ENCODE data around the gene CPNE9. TPM values are rescaled to one million over a fixed set of nuclear protein-coding genes. Genes with fewer than 3 reads are reported as not detected.

Gene CPNE9
- total and polyA plus RNA-seq, 2 experiments from 2014 or later: 7.0 to 8.8 TPM

DNA sequence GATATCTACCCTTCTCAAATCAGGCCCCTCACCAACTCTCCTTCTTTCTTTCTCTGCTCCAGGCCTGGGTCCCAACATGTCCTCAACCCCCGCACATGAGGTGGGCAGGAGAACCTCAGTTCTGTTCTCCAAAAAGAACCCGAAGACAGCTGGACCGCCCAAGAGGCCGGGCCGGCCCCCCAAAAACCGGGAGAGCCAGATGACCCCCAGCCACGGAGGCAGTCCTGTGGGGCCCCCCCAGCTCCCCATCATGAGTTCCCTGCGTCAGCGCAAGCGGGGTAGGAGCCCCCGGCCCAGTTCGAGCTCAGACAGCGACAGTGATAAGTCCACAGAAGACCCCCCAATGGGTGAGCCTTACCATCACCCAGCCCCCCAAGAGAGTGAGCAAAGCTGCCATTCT is 40.5 kb downstream of the CPNE9 start:
- no peaks in the 10 kb centered on the region for H3K4me1 Mint-ChIP-seq
- H3K36me3 ChIP-seq (ENCODE audit: insufficient read depth): peaks cover 44% of the 10 kb centered on the region

More for the DNA sequence above, 40.5 kb downstream of the CPNE9 start:
- Histone ChIP-seq H4K20me1 (replicated peaks; ENCODE audit: insufficient read depth) (peaks cover 9% of the 10 kb centered on the region), H3K27ac (ENCODE audit: low read depth) (no peak overlapping the region), H3K4me3 (no peak overlapping the region), H3K79me2 (replicated peaks; ENCODE audit: insufficient read depth) (no peaks in the 10 kb centered on the region), H3K4me2 (no peak overlapping the region), H3F3A (replicated peaks; ENCODE audit: low read depth) (peaks cover 14% of the 10 kb centered on the region), H3K27me3 (ENCODE audit: insufficient read depth) (no peaks in the 10 kb centered on the region), H3K9me2 (ENCODE audit: insufficient read depth) (no peaks in the 10 kb centered on the region; the same call in 1 of the 2 replicates), H3K4me1 (ENCODE audit: insufficient read depth) (no peaks in the 10 kb centered on the region), H2AFZ (no peak overlapping the region)
- Mint-ChIP-seq H3K27ac (no peak overlapping the region), H3K4me3 (no peak overlapping the region), H3K27me3 (ENCODE audit: insufficient read depth, low read depth, poor library complexity) (peaks cover 11% of the 10 kb centered on the region), H3K9me3 (no peaks in the 10 kb centered on the region), H3K36me3 (ENCODE audit: low read depth) (peaks cover 95% of the 10 kb centered on the region)
- DNase-seq (ENCODE audit: low spot score) (no peak), ATAC-seq (no peak)
- TF ChIP-seq, protein P1, sequence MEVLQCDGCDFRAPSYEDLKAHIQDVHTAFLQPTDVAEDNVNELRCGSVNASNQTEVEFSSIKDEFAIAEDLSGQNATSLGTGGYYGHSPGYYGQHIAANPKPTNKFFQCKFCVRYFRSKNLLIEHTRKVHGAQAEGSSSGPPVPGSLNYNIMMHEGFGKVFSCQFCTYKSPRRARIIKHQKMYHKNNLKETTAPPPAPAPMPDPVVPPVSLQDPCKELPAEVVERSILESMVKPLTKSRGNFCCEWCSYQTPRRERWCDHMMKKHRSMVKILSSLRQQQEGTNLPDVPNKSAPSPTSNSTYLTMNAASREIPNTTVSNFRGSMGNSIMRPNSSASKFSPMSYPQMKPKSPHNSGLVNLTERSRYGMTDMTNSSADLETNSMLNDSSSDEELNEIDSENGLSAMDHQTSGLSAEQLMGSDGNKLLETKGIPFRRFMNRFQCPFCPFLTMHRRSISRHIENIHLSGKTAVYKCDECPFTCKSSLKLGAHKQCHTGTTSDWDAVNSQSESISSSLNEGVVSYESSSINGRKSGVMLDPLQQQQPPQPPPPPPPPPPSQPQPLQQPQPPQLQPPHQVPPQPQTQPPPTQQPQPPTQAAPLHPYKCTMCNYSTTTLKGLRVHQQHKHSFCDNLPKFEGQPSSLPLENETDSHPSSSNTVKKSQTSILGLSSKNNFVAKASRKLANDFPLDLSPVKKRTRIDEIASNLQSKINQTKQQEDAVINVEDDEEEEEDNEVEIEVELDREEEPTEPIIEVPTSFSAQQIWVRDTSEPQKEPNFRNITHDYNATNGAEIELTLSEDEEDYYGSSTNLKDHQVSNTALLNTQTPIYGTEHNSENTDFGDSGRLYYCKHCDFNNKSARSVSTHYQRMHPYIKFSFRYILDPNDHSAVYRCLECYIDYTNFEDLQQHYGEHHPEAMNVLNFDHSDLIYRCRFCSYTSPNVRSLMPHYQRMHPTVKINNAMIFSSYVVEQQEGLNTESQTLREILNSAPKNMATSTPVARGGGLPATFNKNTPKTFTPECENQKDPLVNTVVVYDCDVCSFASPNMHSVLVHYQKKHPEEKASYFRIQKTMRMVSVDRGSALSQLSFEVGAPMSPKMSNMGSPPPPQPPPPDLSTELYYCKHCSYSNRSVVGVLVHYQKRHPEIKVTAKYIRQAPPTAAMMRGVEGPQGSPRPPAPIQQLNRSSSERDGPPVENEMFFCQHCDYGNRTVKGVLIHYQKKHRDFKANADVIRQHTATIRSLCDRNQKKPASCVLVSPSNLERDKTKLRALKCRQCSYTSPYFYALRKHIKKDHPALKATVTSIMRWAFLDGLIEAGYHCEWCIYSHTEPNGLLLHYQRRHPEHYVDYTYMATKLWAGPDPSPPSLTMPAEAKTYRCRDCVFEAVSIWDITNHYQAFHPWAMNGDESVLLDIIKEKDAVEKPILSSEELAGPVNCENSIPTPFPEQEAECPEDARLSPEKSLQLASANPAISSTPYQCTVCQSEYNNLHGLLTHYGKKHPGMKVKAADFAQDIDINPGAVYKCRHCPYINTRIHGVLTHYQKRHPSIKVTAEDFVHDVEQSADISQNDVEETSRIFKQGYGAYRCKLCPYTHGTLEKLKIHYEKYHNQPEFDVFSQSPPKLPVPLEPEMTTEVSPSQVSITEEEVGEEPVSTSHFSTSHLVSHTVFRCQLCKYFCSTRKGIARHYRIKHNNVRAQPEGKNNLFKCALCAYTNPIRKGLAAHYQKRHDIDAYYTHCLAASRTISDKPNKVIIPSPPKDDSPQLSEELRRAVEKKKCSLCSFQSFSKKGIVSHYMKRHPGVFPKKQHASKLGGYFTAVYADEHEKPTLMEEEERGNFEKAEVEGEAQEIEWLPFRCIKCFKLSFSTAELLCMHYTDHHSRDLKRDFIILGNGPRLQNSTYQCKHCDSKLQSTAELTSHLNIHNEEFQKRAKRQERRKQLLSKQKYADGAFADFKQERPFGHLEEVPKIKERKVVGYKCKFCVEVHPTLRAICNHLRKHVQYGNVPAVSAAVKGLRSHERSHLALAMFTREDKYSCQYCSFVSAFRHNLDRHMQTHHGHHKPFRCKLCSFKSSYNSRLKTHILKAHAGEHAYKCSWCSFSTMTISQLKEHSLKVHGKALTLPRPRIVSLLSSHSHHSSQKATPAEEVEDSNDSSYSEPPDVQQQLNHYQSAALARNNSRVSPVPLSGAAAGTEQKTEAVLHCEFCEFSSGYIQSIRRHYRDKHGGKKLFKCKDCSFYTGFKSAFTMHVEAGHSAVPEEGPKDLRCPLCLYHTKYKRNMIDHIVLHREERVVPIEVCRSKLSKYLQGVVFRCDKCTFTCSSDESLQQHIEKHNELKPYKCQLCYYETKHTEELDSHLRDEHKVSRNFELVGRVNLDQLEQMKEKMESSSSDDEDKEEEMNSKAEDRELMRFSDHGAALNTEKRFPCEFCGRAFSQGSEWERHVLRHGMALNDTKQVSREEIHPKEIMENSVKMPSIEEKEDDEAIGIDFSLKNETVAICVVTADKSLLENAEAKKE (CRISPR knock-in tag; IDR thresholded peaks at IDR 0.05): no peak
- TF ChIP-seq CTCF (conservative IDR thresholded peaks at IDR 0.05; ENCODE audit: low read depth in 2 of 2): no peak
- TF ChIP-seq EZH2 (IDR thresholded peaks at IDR 0.05; ENCODE audit: low read depth, unreplicated experiment): no peak
- TF ChIP-seq ZNF331 (CRISPR knock-in tag; IDR thresholded peaks at IDR 0.05; ENCODE audit: low read depth): no peak
- no peak for TF ChIP-seq STAT1 (IDR thresholded peaks at IDR 0.05; ENCODE audit: unreplicated experiment)
- TF ChIP-seq NANOG (IDR thresholded peaks at IDR 0.05; ENCODE audit: borderline replicate concordance): no peak
- TF ChIP-seq JUNB (IDR thresholded peaks at IDR 0.05; ENCODE audit: unreplicated experiment): no peak
- TF ChIP-seq CREB1 (CRISPR knock-in tag; IDR thresholded peaks at IDR 0.05; ENCODE audit: low read depth): no peak
- TF ChIP-seq POLR2AphosphoS5 (IDR thresholded peaks at IDR 0.05; ENCODE audit: low read depth): no peak
- TF ChIP-seq ZNF114 (CRISPR knock-in tag; IDR thresholded peaks at IDR 0.05): no peak
